Ecto neural progenitor cell (in vitro differentiated cells): Measurements from ENCODE around the gene PKP3.
A peak's percentile ranks its signal among the peaks of the same experiment; 100 is the strongest.
"Not testable (repeated sequence)": the region's sequence is repeated elsewhere in the genome, so short reads cannot be mapped to it uniquely, and the experiment has no call there.

Experiments
- DNase-seq: peaks from one replicate; pipeline ENCODE4 v3.0.0-alpha.2; 2018; ENCODE audit warnings: low spot score

PKP3 gene

GRCh38 chr11:396948-397548 is 3.0 kb downstream of the PKP3 start:
- DNase-seq = no peak

GRCh38 chr11:398826-399225 is 4.8 kb downstream of the PKP3 start:
- no peak for DNase-seq

GRCh38 chr11:399731-400211 is 5.8 kb downstream of the PKP3 start:
- no peak for DNase-seq

GRCh38 chr11:400241-400689 is 6.3 kb downstream of the PKP3 start:
- DNase-seq = no peak

- DNase-seq = not testable (repeated sequence)
Measured at GRCh38 chr11:401196-401595, 7.2 kb downstream of the PKP3 start.

- no peak for DNase-seq
Measured at GRCh38 chr11:403021-403760, 9.2 kb downstream of the PKP3 start.

- DNase-seq = no peak
Measured at GRCh38 chr11:403761-404431, 9.9 kb downstream of the PKP3 start.

GRCh38 chr11:404551-405264 is 10.7 kb downstream of the PKP3 start:
- no peak for DNase-seq

- no peak for DNase-seq
Measured at GRCh38 chr11:405323-405953, 11.4 kb downstream of the PKP3 start.

- DNase-seq = no peak
Measured at GRCh38 chr11:405954-406795, 12.2 kb downstream of the PKP3 start.

GRCh38 chr11:406796-407650 is 13.0 kb downstream of the PKP3 start:
- peak; percentile 88 for DNase-seq

GRCh38 chr11:407651-408123 is 13.7 kb downstream of the PKP3 start:
- no peak for DNase-seq

GRCh38 chr11:408154-409007 is 14.4 kb downstream of the PKP3 start:
- DNase-seq = no peak

GRCh38 chr11:409008-409599 is 15.1 kb downstream of the PKP3 start:
- DNase-seq = no peak

- DNase-seq = no peak
Measured at GRCh38 chr11:409600-410483, 15.8 kb downstream of the PKP3 start.

- DNase-seq = not testable (repeated sequence)
Measured at GRCh38 chr11:410711-411110, 16.7 kb downstream of the PKP3 start.

- DNase-seq = not testable (repeated sequence)
Measured at GRCh38 chr11:411520-411919, 17.5 kb downstream of the PKP3 start.
